ENCODE data around the gene ANKRD18A.

ANKRD18A gene

GRCh38 chr9:38527503-38527902, 92.9 kb downstream of the ANKRD18A start:
- no peak overlapping the region for H3K4me3 ChIP-seq (ENCODE audit: low read depth, low read length)
- no peaks in the 10 kb centered on the region for H3K9me3 ChIP-seq (ENCODE audit: control insufficient read depth, insufficient read depth, low read depth, low read length)
- no peaks in the 10 kb centered on the region for H3K4me1 ChIP-seq (ENCODE audit: control insufficient read depth, insufficient read depth, low read length)
- POLR2A ChIA-PET: no interaction called here
- H3K36me3 ChIP-seq (ENCODE audit: control insufficient read depth in 2 of 2, insufficient read depth in 1 of 2, low read length in 2 of 2): no peaks in the 10 kb centered on the region
- no peak overlapping the region for H3K27ac ChIP-seq (ENCODE audit: extremely low read depth, low read depth, low read length)
- CTCF ChIA-PET: no interaction called here
- no peak for TF ChIP-seq KLF17 (tag by site-specific recombination; IDR thresholded peaks at IDR 0.05)
- no peak for TF ChIP-seq MEIS1 (CRISPR knock-in tag; IDR thresholded peaks at IDR 0.05; ENCODE audit: borderline replicate concordance)
- TF ChIP-seq ZNF324 (tag by site-specific recombination; IDR thresholded peaks at IDR 0.05): no peak
- TF ChIP-seq ZNF350 (tag by site-specific recombination; IDR thresholded peaks at IDR 0.05): no peak
- TF ChIP-seq ELK4 (IDR thresholded peaks at IDR 0.05; ENCODE audit: borderline replicate concordance, low read depth, low read length): no peak
- no peak for TF ChIP-seq HOXD13 (CRISPR knock-in tag; IDR thresholded peaks at IDR 0.05; ENCODE audit: borderline replicate concordance)
- no peak for TF ChIP-seq ZSCAN18 (tag by site-specific recombination; IDR thresholded peaks at IDR 0.05)
- TF ChIP-seq ZNF585B (tag by site-specific recombination; IDR thresholded peaks at IDR 0.05): no peak
- no peak for TF ChIP-seq ZNF157 (tag by site-specific recombination; IDR thresholded peaks at IDR 0.05)
- no peak for TF ChIP-seq ZNF580 (tag by site-specific recombination; IDR thresholded peaks at IDR 0.05)
- TF ChIP-seq ZNF561 (tag by site-specific recombination; IDR thresholded peaks at IDR 0.05; ENCODE audit: borderline replicate concordance): no peak
- TF ChIP-seq ZBTB8A (tag by site-specific recombination; IDR thresholded peaks at IDR 0.05): no peak

- H3K9me3 ChIP-seq (ENCODE audit: control insufficient read depth, insufficient read depth, low read depth, low read length): no peaks in the 10 kb centered on the region
- H3K4me3 ChIP-seq (ENCODE audit: low read depth, low read length): no peak overlapping the region
- ChIA-PET CTCF (no interaction called here), POLR2A (no interaction called here)
- H3K4me1 ChIP-seq (ENCODE audit: control insufficient read depth, insufficient read depth, low read length): no peaks in the 10 kb centered on the region
- H3K27ac ChIP-seq (ENCODE audit: extremely low read depth, low read depth, low read length): no peak overlapping the region
- no peaks in the 10 kb centered on the region for H3K36me3 ChIP-seq (ENCODE audit: control insufficient read depth in 2 of 2, insufficient read depth in 1 of 2, low read length in 2 of 2)
- TF ChIP-seq GLI2 (tag by site-specific recombination; IDR thresholded peaks at IDR 0.05; ENCODE audit: borderline replicate concordance, low read depth) (no peak), AEBP2 (tag by site-specific recombination; IDR thresholded peaks at IDR 0.05; ENCODE audit: borderline replicate concordance) (no peak), ZNF280D (tag by site-specific recombination; IDR thresholded peaks at IDR 0.05) (no peak), YY1 (tag by site-specific recombination; IDR thresholded peaks at IDR 0.05) (no peak), FEZF1 (tag by site-specific recombination; IDR thresholded peaks at IDR 0.05) (no peak), SCRT1 (tag by site-specific recombination; IDR thresholded peaks at IDR 0.05; ENCODE audit: borderline replicate concordance) (no peak), OVOL3 (tag by site-specific recombination; IDR thresholded peaks at IDR 0.05) (no peak), ZBTB11 (tag by site-specific recombination; conservative IDR thresholded peaks at IDR 0.05; ENCODE audit: low read depth) (no peak), ZNF600 (tag by site-specific recombination; IDR thresholded peaks at IDR 0.05) (no peak), ZNF624 (tag by site-specific recombination; IDR thresholded peaks at IDR 0.05) (no peak), GLIS2 (tag by site-specific recombination; IDR thresholded peaks at IDR 0.05) (no peak)
Measured at GRCh38 chr9:38526591-38526990, 93.8 kb downstream of the ANKRD18A start.

Measured in HEK293 (cell line).